ENCODE measurements around the gene PIK3C2B.

DNA sequence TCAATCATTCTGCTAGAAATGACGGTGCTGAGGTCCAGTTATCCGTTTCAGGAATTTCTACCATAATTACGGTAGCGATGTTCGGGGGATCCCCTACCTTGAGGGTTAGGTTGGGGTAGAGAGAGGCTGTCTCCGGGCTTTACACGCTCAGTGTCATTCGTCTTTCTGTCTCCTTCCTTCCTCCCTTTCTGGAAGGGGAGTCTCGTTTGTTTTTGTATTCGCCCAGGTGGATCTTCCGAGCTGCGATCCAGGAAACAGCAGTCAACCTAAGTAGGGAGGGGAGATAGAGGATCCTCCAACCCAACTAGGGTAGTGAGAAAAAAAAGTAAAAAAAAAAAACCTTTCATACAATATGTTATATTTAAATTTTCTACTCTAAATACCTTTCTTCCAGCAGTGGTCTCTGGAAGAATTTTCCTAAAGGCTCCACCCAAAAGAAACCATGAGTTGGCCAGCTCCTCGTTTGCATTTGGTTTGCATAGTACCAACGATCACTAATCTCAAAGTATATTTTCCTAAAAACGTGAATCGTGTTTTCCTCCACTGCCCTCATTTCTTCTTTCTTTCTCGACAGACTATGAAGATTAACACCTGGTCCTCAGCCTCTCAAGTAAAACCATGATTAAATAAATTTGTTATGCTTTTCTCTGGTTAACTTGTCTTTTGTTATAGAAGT, 611 bp upstream of the PIK3C2B start:
- TF ChIP-seq, protein P1, sequence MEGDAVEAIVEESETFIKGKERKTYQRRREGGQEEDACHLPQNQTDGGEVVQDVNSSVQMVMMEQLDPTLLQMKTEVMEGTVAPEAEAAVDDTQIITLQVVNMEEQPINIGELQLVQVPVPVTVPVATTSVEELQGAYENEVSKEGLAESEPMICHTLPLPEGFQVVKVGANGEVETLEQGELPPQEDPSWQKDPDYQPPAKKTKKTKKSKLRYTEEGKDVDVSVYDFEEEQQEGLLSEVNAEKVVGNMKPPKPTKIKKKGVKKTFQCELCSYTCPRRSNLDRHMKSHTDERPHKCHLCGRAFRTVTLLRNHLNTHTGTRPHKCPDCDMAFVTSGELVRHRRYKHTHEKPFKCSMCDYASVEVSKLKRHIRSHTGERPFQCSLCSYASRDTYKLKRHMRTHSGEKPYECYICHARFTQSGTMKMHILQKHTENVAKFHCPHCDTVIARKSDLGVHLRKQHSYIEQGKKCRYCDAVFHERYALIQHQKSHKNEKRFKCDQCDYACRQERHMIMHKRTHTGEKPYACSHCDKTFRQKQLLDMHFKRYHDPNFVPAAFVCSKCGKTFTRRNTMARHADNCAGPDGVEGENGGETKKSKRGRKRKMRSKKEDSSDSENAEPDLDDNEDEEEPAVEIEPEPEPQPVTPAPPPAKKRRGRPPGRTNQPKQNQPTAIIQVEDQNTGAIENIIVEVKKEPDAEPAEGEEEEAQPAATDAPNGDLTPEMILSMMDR (conservative IDR thresholded peaks at IDR 0.05), result no peak
- no peak for TF ChIP-seq EZH2 (IDR thresholded peaks at IDR 0.05; ENCODE audit: low read depth)

All from PC-9 (cell line).